Measurements from ENCODE around the gene ZNF554. TPM values are rescaled to one million over a fixed set of nuclear protein-coding genes. Genes with fewer than 3 reads are reported as not detected.

ZNF554 gene
- total RNA-seq, 1 donor from 2014 or later: 4.2 TPM

GRCh38 chr19:2793126-2793525 is 26.5 kb upstream of the ZNF554 start:
- Histone ChIP-seq H3K36me3 (peaks cover 44% of the 10 kb centered on the region), H3K9me3 (no peaks in the 10 kb centered on the region), H3K27me3 (ENCODE audit: low read depth) (no peaks in the 10 kb centered on the region), H3K4me3 (no peak overlapping the region), H3K4me1 (no peaks in the 10 kb centered on the region), H3K27ac (no peak overlapping the region)
- TF ChIP-seq CTCF (IDR thresholded peaks at IDR 0.05): no peak
- DNase-seq: no peak
- no peak for ATAC-seq
- intact Hi-C loops (cut with DNase I): no loop called here

- TF ChIP-seq CTCF (IDR thresholded peaks at IDR 0.05): no peak
- no peaks in the 10 kb centered on the region for H3K27me3 ChIP-seq (ENCODE audit: low read depth)
- no peaks in the 10 kb centered on the region for H3K9me3 ChIP-seq
- ATAC-seq (no peak), DNase-seq (no peak)
- no peaks in the 10 kb centered on the region for H3K4me1 ChIP-seq
- H3K27ac ChIP-seq: no peak overlapping the region
- intact Hi-C loops (cut with DNase I): no loop called here
- no peak overlapping the region for H3K4me3 ChIP-seq
- H3K36me3 ChIP-seq: peaks cover 48% of the 10 kb centered on the region
These were observed 26.1 kb upstream of the ZNF554 start for GRCh38 chr19:2793577-2793976.

GRCh38 chr19:2795827-2796658 is 23.6 kb upstream of the ZNF554 start:
- H3K27me3 ChIP-seq (ENCODE audit: low read depth): no peaks in the 10 kb centered on the region
- DNase-seq (no peak), ATAC-seq (peak; percentile 6 to 37)
- no peak for TF ChIP-seq CTCF (IDR thresholded peaks at IDR 0.05)
- intact Hi-C loops (cut with DNase I): no loop called here
- no peaks in the 10 kb centered on the region for H3K4me1 ChIP-seq
- no peak overlapping the region for H3K4me3 ChIP-seq
- H3K9me3 ChIP-seq: no peaks in the 10 kb centered on the region
- peaks cover 61% of the 10 kb centered on the region for H3K36me3 ChIP-seq
- H3K27ac ChIP-seq: no peak overlapping the region

- intact Hi-C loops (cut with DNase I): no loop called here
- no peak overlapping the region for H3K4me3 ChIP-seq
- H3K36me3 ChIP-seq: peaks cover 68% of the 10 kb centered on the region
- no peaks in the 10 kb centered on the region for H3K9me3 ChIP-seq
- H3K27me3 ChIP-seq (ENCODE audit: low read depth): no peaks in the 10 kb centered on the region
- H3K4me1 ChIP-seq: no peaks in the 10 kb centered on the region
- no peak overlapping the region for H3K27ac ChIP-seq
- ATAC-seq (peak in 1 of 2 donors; percentile 6), DNase-seq (no peak)
- no peak for TF ChIP-seq CTCF (IDR thresholded peaks at IDR 0.05)
These were observed 22.9 kb upstream of the ZNF554 start for GRCh38 chr19:2796659-2797266.

- Histone ChIP-seq H3K4me1 (no peaks in the 10 kb centered on the region), H3K9me3 (no peaks in the 10 kb centered on the region), H3K36me3 (peaks cover 68% of the 10 kb centered on the region), H3K4me3 (no peak overlapping the region), H3K27ac (no peak overlapping the region), H3K27me3 (ENCODE audit: low read depth) (no peaks in the 10 kb centered on the region)
- no peak for DNase-seq
- TF ChIP-seq CTCF (IDR thresholded peaks at IDR 0.05): no peak
- intact Hi-C loops (cut with DNase I): no loop called here
- no peak for ATAC-seq
These were observed 22.4 kb upstream of the ZNF554 start for GRCh38 chr19:2797280-2797679.

All from lower lobe of right lung (tissue), 2 donors.